Activated CD4-positive, alpha-beta T cell treated with anti-CD3 and anti-CD28 coated beads, Interleukin-2, amount 10 ng/mL, durations not matched to agents 24 days and 14 days (primary cell): ENCODE measurements around the gene UBE2V1. TPM values are rescaled to one million over a fixed set of nuclear protein-coding genes. Genes with fewer than 3 reads are reported as not detected.
"Not testable (repeated sequence)": the region's sequence is repeated elsewhere in the genome, so short reads cannot be mapped to it uniquely, and the experiment has no call there.

ENCODE experiments used
- DNase-seq: peaks from one replicate; pipeline ENCODE4 v3.0.0; 2022
- H3K27ac Mint-ChIP-seq: one replicate; pipeline ENCODE4 v1.8.0; 2022; ENCODE audit warnings: mild to moderate bottlenecking, mixed read lengths
- H3K27me3 Mint-ChIP-seq: one replicate; pipeline ENCODE4 v1.8.0; 2022; ENCODE audit warnings: mixed read lengths
- H3K36me3 Mint-ChIP-seq: one replicate; pipeline ENCODE4 v1.8.0; 2022; ENCODE audit warnings: low read depth, mild to moderate bottlenecking, mixed read lengths
- H3K4me1 Mint-ChIP-seq: one replicate; pipeline ENCODE4 v1.8.0; 2021; ENCODE audit warnings: mixed read lengths
- H3K4me3 Mint-ChIP-seq: one replicate; pipeline ENCODE4 v1.8.0; 2022; ENCODE audit warnings: mild to moderate bottlenecking, moderate library complexity, mixed read lengths
- H3K9me3 Mint-ChIP-seq: one replicate; pipeline ENCODE4 v1.8.0; 2021; ENCODE audit warnings: mixed read lengths
- intact Hi-C: fragments of 100-400 bp; cut with micrococcal nuclease; formaldehyde crosslinking; loops from one replicate; pipeline ENCODE4 v1.15.1; 2023
- total RNA-seq: library from RNA; stranded (reverse); gene quantifications from 2 replicates; pipeline ENCODE4 v1.2.3, GENCODE V29; 2022

Gene UBE2V1
- total RNA-seq, 1 donor from 2014 or later, result 153 TPM

GRCh38 chr20:50088022-50088421, 24.9 kb downstream of the UBE2V1 start:
- no peak for DNase-seq
- Mint-ChIP-seq H3K4me1 (peaks cover 16% of the 10 kb centered on the region), H3K9me3 (no peaks in the 10 kb centered on the region), H3K27ac (no peak overlapping the region), H3K36me3 (peaks cover 37% of the 10 kb centered on the region), H3K27me3 (no peaks in the 10 kb centered on the region), H3K4me3 (no peak overlapping the region)
- intact Hi-C loops, result loop anchor here (5.0 kb wide), 1 partner anchor 106 kb away; the partner anchor contains the start of gene SNAI1

DNA sequence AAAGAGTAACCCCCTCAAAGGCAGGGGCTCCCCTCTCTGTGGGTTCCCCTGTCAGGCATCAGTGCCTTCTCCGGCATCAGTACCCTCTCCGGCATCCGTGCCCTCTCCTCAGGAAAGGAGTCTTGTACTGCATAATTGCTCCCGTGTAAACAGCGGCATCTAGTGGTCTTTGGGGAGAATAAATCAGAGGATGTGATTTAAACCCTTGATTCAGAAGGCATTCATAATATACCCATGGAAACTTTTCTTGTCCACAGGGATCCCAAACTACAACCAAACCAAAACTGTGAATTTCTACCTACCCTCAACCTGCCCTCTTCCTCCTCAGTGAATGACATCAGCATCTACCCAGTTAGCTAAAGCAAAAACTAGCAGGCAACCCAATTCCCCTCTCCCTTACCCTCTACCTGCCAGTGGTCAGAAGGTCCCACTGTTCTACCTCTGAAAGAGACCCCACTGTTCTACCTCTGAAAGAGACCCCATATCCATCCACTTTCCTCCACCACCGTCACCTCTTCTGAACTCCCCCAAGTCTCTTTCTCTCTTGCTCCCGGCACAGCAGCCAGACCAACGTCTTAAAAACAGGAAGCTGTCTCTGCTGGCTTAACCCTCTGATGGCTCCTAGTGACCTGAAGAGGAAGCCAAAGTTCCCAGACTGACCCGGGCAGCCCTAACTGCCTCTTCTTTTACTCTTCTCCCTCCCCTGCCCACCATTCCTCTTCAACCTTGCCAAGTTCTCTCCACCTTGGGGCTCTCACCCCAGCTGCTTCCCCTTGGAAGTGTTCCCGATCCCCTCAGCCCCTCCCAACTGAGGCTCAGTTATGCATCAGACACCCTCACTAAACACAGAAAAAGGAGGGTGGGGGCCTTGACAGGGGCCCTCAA, 27.2 kb downstream of the UBE2V1 start:
- intact Hi-C loops, result loop anchor here (5.0 kb wide), 1 partner anchor 103 kb away; the partner anchor contains the start of gene SNAI1
- Mint-ChIP-seq H3K27ac (peak overlapping the region; percentile 31), H3K36me3 (peaks cover 42% of the 10 kb centered on the region), H3K4me1 (peaks cover 16% of the 10 kb centered on the region), H3K9me3 (no peaks in the 10 kb centered on the region), H3K27me3 (no peaks in the 10 kb centered on the region), H3K4me3 (peak overlapping the region; percentile 64)
- DNase-seq, result peak; percentile 81

DNA sequence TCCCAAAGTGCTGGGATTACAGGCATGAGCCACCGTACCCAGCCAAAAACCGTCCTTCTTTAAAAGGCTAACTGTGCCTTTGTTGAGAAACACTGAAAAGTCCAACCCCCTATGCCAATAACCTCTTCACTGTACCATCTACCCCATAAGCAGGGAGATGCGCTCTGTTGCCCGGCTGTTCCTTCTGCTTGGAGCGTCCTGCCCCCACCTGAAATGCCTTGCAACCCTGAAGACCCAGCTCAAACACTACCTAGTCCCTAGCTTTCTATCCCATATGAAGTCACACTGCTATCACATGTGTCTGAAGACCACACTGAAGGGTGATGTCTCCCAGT, 27.8 kb downstream of the UBE2V1 start:
- Mint-ChIP-seq H3K9me3 (no peaks in the 10 kb centered on the region), H3K4me3 (no peak overlapping the region), H3K27me3 (no peaks in the 10 kb centered on the region), H3K27ac (no peak overlapping the region), H3K36me3 (peaks cover 38% of the 10 kb centered on the region), H3K4me1 (peaks cover 16% of the 10 kb centered on the region)
- intact Hi-C loops, result loop anchor here (5.0 kb wide), 1 partner anchor 103 kb away; the partner anchor contains the start of gene SNAI1
- no peak for DNase-seq

GRCh38 chr20:50083034-50083433, 29.9 kb downstream of the UBE2V1 start:
- H3K4me3 Mint-ChIP-seq, result no peak overlapping the region
- no peaks in the 10 kb centered on the region for H3K27me3 Mint-ChIP-seq
- peaks cover 30% of the 10 kb centered on the region for H3K36me3 Mint-ChIP-seq
- intact Hi-C loops, result no loop called here
- no peak overlapping the region for H3K27ac Mint-ChIP-seq
- no peak for DNase-seq
- H3K9me3 Mint-ChIP-seq, result no peaks in the 10 kb centered on the region
- H3K4me1 Mint-ChIP-seq, result peaks cover 16% of the 10 kb centered on the region

DNA sequence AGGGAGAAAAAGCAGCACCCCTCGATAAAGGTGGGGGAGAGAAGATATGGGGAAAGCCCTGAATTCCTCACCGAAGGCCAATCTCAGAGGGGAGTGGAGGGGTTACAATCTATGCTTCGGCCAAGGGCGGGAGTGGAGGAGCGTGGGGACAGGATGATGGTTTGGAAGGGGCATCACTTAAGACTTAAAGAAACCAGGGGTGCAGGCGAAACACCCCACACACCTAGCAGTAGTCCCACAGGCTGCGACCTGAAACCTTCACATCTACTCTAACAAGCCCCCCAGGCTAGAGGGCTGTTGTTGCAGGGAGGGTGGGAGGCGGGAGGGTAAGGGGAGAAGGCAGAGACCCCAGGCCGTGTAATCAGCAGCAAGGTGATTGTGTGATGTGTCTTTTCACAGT, 30.9 kb downstream of the UBE2V1 start:
- H3K4me3 Mint-ChIP-seq, H3K27ac Mint-ChIP-seq, DNase-seq, H3K9me3 Mint-ChIP-seq, H3K27me3 Mint-ChIP-seq, intact Hi-C loops: not testable (repeated sequence)
- H3K36me3 Mint-ChIP-seq, result peaks cover 28% of the 10 kb centered on the region
- peaks cover 16% of the 10 kb centered on the region for H3K4me1 Mint-ChIP-seq

DNA sequence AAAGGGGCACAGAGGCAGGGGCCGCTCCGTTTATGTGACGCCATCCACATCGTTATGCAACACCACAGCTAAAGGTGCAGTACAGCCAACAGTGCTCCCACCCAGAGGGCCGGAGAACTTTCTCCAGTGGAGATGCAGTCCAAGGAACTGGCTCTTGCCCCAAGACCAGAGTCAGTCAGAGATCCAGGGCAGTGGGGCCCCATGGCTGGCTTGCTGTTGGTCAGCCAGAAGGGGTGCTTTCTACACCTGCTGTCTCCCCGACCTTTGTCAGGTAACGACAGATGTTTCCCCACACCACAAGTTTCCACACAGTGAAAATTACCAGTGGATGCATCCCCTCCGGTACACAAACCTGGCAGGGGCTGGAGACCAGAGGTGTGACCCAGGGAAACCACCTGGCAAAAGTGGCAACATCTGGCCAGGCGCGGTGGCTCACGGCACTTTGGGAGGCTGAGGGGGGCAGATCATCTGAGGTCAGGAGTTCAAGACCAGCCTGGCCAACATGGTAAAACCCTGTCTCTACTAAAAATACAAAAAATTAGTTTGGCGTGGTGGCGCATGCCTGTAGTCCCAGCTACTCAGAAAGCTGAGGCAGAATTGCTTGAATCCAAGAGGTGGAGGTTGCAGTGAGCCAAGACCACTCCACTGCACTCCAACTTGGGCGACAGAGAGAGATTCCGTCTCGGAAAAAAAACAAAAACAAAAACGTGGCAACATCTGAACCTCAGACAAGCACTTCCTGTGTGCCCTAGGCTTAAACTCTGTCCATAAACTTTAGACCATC, 34.9 kb downstream of the UBE2V1 start:
- Mint-ChIP-seq H3K27me3 (no peaks in the 10 kb centered on the region), H3K9me3 (no peaks in the 10 kb centered on the region), H3K36me3 (peaks cover 12% of the 10 kb centered on the region), H3K4me1 (peaks cover 5% of the 10 kb centered on the region), H3K4me3 (no peak overlapping the region), H3K27ac (no peak overlapping the region)
- DNase-seq, result no peak
- intact Hi-C loops, result no loop called here

DNA sequence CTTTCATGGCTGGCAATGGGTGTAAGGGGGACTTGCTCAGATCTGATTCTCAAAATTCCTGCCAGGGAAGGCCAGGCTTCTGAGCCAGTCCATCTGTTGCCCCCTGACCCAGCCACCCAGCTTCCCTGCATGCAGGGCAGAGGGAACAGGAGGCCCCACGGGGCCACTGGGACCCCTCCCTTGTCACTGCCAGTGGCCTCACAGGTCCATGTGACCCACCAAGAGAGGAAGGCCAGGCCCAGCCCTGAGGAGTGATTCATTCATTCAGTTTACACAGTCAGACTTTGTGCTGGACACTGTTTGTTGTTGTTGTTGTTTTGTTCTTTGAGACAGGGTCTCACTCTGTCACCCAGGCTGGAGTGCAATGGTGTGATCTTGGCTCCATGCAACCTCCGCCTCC, 39.5 kb downstream of the UBE2V1 start:
- Mint-ChIP-seq H3K4me3 (no peak overlapping the region), H3K9me3 (no peaks in the 10 kb centered on the region), H3K27ac (no peak overlapping the region), H3K36me3 (no peaks in the 10 kb centered on the region), H3K4me1 (peaks cover 11% of the 10 kb centered on the region), H3K27me3 (peaks cover 4% of the 10 kb centered on the region)
- DNase-seq, result no peak
- intact Hi-C loops, result no loop called here

DNA sequence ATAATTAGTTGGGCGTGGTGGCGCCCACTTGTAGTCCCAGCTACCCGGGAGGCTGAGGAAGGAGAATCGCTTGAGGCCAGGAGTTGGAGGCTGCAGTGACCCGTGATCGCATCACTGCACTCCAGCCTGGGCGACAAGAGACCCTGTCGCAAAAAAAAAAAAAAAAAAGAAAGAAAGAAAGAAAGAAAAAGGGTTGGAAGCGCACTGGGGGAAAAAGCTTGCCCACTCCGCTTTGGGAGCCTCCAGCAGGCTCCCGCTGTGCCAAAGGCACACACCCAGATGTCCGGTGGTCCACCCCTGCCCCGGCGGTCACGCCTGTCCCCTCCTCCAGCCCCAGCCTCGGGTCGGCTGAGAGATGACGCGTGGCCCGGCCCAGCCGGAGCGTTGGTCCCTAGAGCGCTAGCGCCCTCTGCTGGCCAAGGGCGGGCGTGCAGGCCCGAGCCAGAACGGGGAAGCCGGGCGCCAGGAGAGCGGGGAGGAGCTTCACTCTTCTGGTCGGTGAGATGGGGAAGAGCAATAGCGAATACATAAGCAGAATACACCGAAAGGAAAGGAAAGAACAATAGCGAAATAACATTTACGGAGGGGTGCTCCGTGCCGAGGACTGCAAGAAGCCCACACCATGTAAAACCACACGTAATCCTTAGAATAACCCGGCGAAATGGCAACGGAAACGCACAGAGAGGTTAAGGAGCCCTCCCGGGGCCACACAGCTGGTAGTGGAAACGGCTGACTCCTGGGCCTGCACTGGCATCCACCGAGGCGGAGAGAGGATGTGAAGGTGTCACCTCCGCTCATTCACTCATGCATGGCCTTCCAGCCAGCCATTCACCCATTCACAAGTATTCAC, 41.7 kb downstream of the UBE2V1 start:
- no peak overlapping the region for H3K27ac Mint-ChIP-seq
- H3K4me1 Mint-ChIP-seq, result peaks cover 6% of the 10 kb centered on the region
- no peaks in the 10 kb centered on the region for H3K9me3 Mint-ChIP-seq
- intact Hi-C loops, result loop anchor here (1.0 kb wide), 1 partner anchor 92 kb away; no protein-coding TSS in a partner anchor
- H3K4me3 Mint-ChIP-seq, result peak overlapping the region; percentile 81
- H3K36me3 Mint-ChIP-seq, result no peaks in the 10 kb centered on the region
- peak; percentile 98 for DNase-seq
- H3K27me3 Mint-ChIP-seq, result peaks cover 4% of the 10 kb centered on the region

- Mint-ChIP-seq H3K27me3 (peaks cover 4% of the 10 kb centered on the region), H3K27ac (peak overlapping the region; percentile 15), H3K4me1 (peaks cover 6% of the 10 kb centered on the region), H3K36me3 (no peaks in the 10 kb centered on the region), H3K4me3 (no peak overlapping the region), H3K9me3 (no peaks in the 10 kb centered on the region)
- DNase-seq, result no peak
- intact Hi-C loops, result no loop called here
Measured at GRCh38 chr20:50070361-50070760, 42.6 kb downstream of the UBE2V1 start.

- H3K4me3 Mint-ChIP-seq, result no peak overlapping the region
- DNase-seq, result no peak
- no peaks in the 10 kb centered on the region for H3K9me3 Mint-ChIP-seq
- no peaks in the 10 kb centered on the region for H3K36me3 Mint-ChIP-seq
- no peak overlapping the region for H3K27ac Mint-ChIP-seq
- H3K4me1 Mint-ChIP-seq, result peaks cover 6% of the 10 kb centered on the region
- H3K27me3 Mint-ChIP-seq, result peaks cover 4% of the 10 kb centered on the region
- intact Hi-C loops, result no loop called here
Measured at GRCh38 chr20:50068041-50068651, 44.8 kb downstream of the UBE2V1 start.

- no peak for DNase-seq
- Mint-ChIP-seq H3K27ac (no peak overlapping the region), H3K36me3 (no peaks in the 10 kb centered on the region), H3K9me3 (no peaks in the 10 kb centered on the region), H3K4me1 (peaks cover 6% of the 10 kb centered on the region), H3K4me3 (no peak overlapping the region), H3K27me3 (peaks cover 4% of the 10 kb centered on the region)
- intact Hi-C loops, result no loop called here
Measured at GRCh38 chr20:50067461-50067860, 45.5 kb downstream of the UBE2V1 start.

- intact Hi-C loops, result no loop called here
- Mint-ChIP-seq H3K9me3 (no peaks in the 10 kb centered on the region), H3K27ac (no peak overlapping the region), H3K4me3 (no peak overlapping the region), H3K36me3 (no peaks in the 10 kb centered on the region), H3K27me3 (peaks cover 4% of the 10 kb centered on the region), H3K4me1 (peaks cover 6% of the 10 kb centered on the region)
- DNase-seq, result no peak
Measured at GRCh38 chr20:50067018-50067417, 45.9 kb downstream of the UBE2V1 start.

- Mint-ChIP-seq H3K9me3 (no peaks in the 10 kb centered on the region), H3K27ac (no peak overlapping the region), H3K27me3 (peaks cover 4% of the 10 kb centered on the region), H3K4me3 (no peak overlapping the region), H3K36me3 (no peaks in the 10 kb centered on the region), H3K4me1 (peaks cover 2% of the 10 kb centered on the region)
- DNase-seq, result no peak
- intact Hi-C loops, result no loop called here
Measured at GRCh38 chr20:50066161-50066834, 46.7 kb downstream of the UBE2V1 start.
